ENCODE results near the gene HOMER3. TPM values are rescaled to one million over a fixed set of nuclear protein-coding genes. Genes with fewer than 3 reads are reported as not detected.
"Not testable (repeated sequence)": the region's sequence is repeated elsewhere in the genome, so short reads cannot be mapped to it uniquely, and the experiment has no call there.

HOMER3 gene
- total and polyA plus RNA-seq, 4 donors = 22.0 to 40.2 (median 24.2) TPM

DNA sequence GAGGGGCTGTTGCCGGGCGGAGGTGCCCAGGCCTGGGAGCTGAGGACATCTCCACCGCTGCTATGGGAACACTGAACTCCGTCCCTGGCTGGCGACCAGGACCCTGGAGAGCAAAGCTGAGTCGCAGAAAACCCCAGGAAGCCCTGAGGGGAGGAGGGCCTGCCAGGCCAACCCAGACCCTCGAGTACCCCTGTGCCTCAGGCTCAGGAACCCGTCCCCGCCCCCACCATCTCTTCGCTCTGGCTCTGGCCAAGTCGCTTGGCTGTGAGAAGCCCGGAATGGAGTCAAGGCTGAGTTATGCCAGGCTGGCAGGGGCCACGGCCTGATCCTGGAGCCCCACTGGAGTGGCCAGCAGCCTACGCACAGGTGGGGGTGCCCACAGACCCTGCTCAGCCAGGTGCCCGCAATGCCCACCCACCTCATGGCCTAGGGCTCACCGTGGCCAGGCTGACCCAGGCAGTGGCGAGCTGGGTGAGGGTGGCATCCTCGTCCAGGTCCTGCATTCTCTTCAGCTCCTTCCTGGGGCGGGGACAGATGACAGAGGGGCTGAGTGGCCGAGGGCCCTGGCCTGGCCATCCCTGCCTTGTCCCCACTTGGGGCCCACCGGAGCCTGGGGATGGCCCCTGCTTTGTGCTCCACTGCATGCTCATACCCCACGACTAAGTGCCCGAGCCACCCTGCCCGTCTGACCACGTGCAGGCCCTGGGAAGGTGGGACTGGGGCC lies 36.5 kb downstream of the HOMER3 start:
- TF ChIP-seq, protein P1, sequence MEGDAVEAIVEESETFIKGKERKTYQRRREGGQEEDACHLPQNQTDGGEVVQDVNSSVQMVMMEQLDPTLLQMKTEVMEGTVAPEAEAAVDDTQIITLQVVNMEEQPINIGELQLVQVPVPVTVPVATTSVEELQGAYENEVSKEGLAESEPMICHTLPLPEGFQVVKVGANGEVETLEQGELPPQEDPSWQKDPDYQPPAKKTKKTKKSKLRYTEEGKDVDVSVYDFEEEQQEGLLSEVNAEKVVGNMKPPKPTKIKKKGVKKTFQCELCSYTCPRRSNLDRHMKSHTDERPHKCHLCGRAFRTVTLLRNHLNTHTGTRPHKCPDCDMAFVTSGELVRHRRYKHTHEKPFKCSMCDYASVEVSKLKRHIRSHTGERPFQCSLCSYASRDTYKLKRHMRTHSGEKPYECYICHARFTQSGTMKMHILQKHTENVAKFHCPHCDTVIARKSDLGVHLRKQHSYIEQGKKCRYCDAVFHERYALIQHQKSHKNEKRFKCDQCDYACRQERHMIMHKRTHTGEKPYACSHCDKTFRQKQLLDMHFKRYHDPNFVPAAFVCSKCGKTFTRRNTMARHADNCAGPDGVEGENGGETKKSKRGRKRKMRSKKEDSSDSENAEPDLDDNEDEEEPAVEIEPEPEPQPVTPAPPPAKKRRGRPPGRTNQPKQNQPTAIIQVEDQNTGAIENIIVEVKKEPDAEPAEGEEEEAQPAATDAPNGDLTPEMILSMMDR (IDR thresholded peaks at IDR 0.05; ENCODE audit: control extremely low read depth, extremely low read depth) = no peak
- H3K9me3 ChIP-seq (ENCODE audit: control insufficient read depth in 4 of 4, insufficient read depth in 3 of 4, low read length in 3 of 4) = peaks cover 0 to 2% (median 0%) of the 10 kb centered on the region in 4 donors
- no peak overlapping the region for H3K4me3 ChIP-seq
- DNase-seq = peak in 1 of 3 donors; percentile 11
- H3K36me3 ChIP-seq (ENCODE audit: control insufficient read depth in 4 of 4, insufficient read depth in 4 of 4, low read length in 4 of 4) = peaks cover 3 to 73% (median 27%) of the 10 kb centered on the region in 4 donors
- H3K9ac ChIP-seq (ENCODE audit: insufficient read depth in 1 of 2, low read length in 2 of 2) = no peak overlapping the region
- no peaks in the 10 kb centered on the region for H3K4me1 ChIP-seq (ENCODE audit: control insufficient read depth in 5 of 5, insufficient read depth in 5 of 5, low read length in 5 of 5)
- no peak overlapping the region for H3K27ac ChIP-seq (ENCODE audit: low read depth in 1 of 2, low read length in 1 of 2)
- 95 to 97% methylated on average over 24 to 25 of the region's 25 CpGs for WGBS, 2 donors
- no peak for ATAC-seq (ENCODE audit: insufficient read depth, low FRiP score)
- H3K27me3 ChIP-seq (ENCODE audit: control insufficient read depth in 3 of 3, insufficient read depth in 3 of 3, low read length in 2 of 3) = no peaks in the 10 kb centered on the region

DNA sequence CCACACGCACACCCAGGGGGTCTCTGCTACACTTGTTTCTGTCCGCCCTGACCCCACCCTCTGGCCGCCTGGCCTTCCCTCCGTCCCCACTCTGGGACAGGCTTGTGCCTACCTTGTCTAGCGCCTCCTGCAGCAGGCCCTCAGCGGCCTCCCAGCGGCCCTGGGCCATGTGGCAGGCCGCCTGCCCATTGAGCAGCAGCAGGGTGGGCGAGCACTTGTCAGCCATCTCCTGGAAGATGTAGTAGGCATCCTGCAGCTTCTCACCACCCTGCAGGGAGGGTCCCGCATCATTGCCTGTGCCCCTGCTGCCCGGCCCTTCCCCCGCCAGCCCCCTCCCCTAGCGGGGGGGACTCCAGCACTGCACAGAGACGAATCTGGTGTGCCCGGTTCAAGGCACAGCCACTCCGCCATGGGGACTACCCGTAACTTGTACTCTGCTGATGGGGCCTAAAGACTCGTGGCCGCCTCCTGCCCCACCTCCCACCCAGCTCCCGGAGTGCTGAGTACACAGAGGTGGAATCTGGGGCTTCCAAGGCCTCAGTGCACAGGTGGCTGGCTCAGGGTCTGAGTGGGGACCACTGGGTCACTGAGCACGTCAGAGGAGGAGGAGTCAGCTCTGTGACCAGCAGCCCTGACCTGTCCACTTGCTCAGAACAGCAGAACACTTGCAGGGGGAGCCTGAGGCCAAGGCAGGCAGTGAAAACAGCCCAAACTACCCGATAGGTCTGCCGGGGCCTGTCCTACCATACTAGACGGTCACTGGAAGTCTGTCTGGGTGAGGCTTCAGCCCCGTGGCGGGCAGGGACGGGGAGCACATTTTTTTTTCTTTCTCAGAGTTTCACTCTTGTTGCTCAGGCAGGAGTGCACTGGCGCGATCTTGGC lies 37.6 kb downstream of the HOMER3 start:
- H3K4me3 ChIP-seq = no peak overlapping the region
- H3K4me1 ChIP-seq (ENCODE audit: control insufficient read depth in 5 of 5, insufficient read depth in 5 of 5, low read length in 5 of 5) = no peaks in the 10 kb centered on the region
- H3K9ac ChIP-seq (ENCODE audit: insufficient read depth in 1 of 2, low read length in 2 of 2) = no peak overlapping the region
- ATAC-seq (ENCODE audit: insufficient read depth, low FRiP score) (no peak), DNase-seq (peak in 1 of 3 donors; percentile 10)
- 93% methylated on average over 29 of the region's 29 CpGs for WGBS, 2 donors
- peaks cover 0 to 3% (median 0%) of the 10 kb centered on the region in 4 donors for H3K9me3 ChIP-seq (ENCODE audit: control insufficient read depth in 4 of 4, insufficient read depth in 3 of 4, low read length in 3 of 4)
- peaks cover 3 to 77% (median 24%) of the 10 kb centered on the region in 4 donors for H3K36me3 ChIP-seq (ENCODE audit: control insufficient read depth in 4 of 4, insufficient read depth in 4 of 4, low read length in 4 of 4)
- no peak overlapping the region for H3K27ac ChIP-seq (ENCODE audit: low read depth in 1 of 2, low read length in 1 of 2)
- H3K27me3 ChIP-seq (ENCODE audit: control insufficient read depth in 3 of 3, insufficient read depth in 3 of 3, low read length in 2 of 3) = no peaks in the 10 kb centered on the region
- TF ChIP-seq, protein P1 (IDR thresholded peaks at IDR 0.05; ENCODE audit: control extremely low read depth, extremely low read depth) = no peak

DNA sequence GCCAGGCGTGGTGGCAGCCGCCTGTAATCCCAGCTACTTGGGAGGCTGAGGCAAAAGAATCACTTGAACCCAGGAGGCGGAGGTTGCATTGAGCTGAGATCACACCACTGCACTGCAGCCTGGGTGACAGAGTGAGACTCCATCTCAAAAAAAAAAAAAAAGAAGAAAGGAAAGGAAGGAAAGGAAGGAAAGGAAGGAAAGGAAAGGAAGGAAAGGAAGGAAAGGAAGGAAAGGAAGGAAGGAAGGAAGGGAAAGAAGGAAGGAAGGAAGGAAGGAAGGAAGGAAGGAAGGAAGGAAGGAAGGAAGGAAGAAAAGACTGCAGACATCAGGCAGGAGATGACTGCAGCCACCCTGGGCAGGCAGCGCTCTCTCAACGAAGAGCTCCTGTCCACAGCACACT lies 38.5 kb downstream of the HOMER3 start:
- ATAC-seq (ENCODE audit: insufficient read depth, low FRiP score); H3K9ac ChIP-seq (ENCODE audit: insufficient read depth in 1 of 2, low read length in 2 of 2); H3K4me1 ChIP-seq (ENCODE audit: control insufficient read depth in 5 of 5, insufficient read depth in 5 of 5, low read length in 5 of 5); H3K9me3 ChIP-seq (ENCODE audit: control insufficient read depth in 4 of 4, insufficient read depth in 3 of 4, low read length in 3 of 4); H3K4me3 ChIP-seq; H3K27me3 ChIP-seq (ENCODE audit: control insufficient read depth in 3 of 3, insufficient read depth in 3 of 3, low read length in 2 of 3); DNase-seq; H3K27ac ChIP-seq (ENCODE audit: low read depth in 1 of 2, low read length in 1 of 2): not testable (repeated sequence)
- 91 to 97% methylated on average over 5 of the region's 5 CpGs for WGBS, 2 donors
- peaks cover 3 to 72% (median 21%) of the 10 kb centered on the region in 4 donors for H3K36me3 ChIP-seq (ENCODE audit: control insufficient read depth in 4 of 4, insufficient read depth in 4 of 4, low read length in 4 of 4)

DNA sequence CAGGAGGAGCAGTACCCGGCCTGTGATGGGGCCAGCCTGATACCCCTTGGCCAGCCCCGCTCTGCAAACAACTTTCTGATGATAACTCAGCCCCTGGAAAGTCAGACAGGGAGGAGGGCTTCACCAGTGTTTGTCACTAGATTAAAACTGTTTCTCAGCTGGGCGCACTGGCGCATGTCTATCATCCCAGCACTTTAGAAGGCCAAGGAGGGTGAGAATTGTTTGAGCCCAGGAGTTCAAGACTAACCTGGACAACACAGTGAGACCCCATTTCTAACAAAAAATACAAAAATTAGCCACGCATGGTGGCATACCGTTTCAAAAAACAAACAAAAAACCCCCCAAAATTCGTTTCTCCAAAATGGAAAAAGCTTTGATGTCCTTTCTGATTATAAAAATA lies 39.5 kb downstream of the HOMER3 start:
- Histone ChIP-seq H3K9me3 (ENCODE audit: control insufficient read depth in 4 of 4, insufficient read depth in 3 of 4, low read length in 3 of 4) (peaks cover 0 to 3% (median 0%) of the 10 kb centered on the region in 4 donors), H3K4me3 (no peak overlapping the region), H3K36me3 (ENCODE audit: control insufficient read depth in 4 of 4, insufficient read depth in 4 of 4, low read length in 4 of 4) (peaks cover 3 to 62% (median 20%) of the 10 kb centered on the region in 4 donors), H3K27me3 (ENCODE audit: control insufficient read depth in 3 of 3, insufficient read depth in 3 of 3, low read length in 2 of 3) (no peaks in the 10 kb centered on the region), H3K27ac (ENCODE audit: low read depth in 1 of 2, low read length in 1 of 2) (no peak overlapping the region), H3K4me1 (ENCODE audit: control insufficient read depth in 5 of 5, insufficient read depth in 5 of 5, low read length in 5 of 5) (no peaks in the 10 kb centered on the region), H3K9ac (ENCODE audit: insufficient read depth in 1 of 2, low read length in 2 of 2) (no peak overlapping the region)
- ATAC-seq (ENCODE audit: insufficient read depth, low FRiP score) (no peak), DNase-seq (no peak)
- WGBS, 2 donors = 87 to 89% methylated on average over 7 of the region's 7 CpGs
- TF ChIP-seq, protein P1 (IDR thresholded peaks at IDR 0.05; ENCODE audit: control extremely low read depth, extremely low read depth) = no peak

All from lung (tissue), 12 donors.